Esophagus muscularis mucosa (tissue), 4 donors: Measurements from ENCODE around the gene PTGES. TPM values are rescaled to one million over a fixed set of nuclear protein-coding genes. Genes with fewer than 3 reads are reported as not detected.

Experiments used
- DNase-seq: peaks from one replicate; pipeline ENCODE4 v3.0.0-alpha.2; 2017; ENCODE audit errors: extremely low spot score
- H3K27ac ChIP-seq, 4 donors: fragments of 200-600 bp; sonication (generic); replicated peaks in 1 of 4; 1 replicate in 3 of 4; 2 replicates in 1 of 4; pipeline ENCODE4 v1.5.1; 2016 to 2019; ENCODE audit warnings: mild to moderate bottlenecking in 1 of 4
- H3K27me3 ChIP-seq, 4 donors: fragments of 200-600 bp; sonication (generic); one replicate each; pipeline versions ENCODE4 v1.5.1 to v1.6.0; 2016 to 2019
- H3K36me3 ChIP-seq, 4 donors: fragments of 200-600 bp; sonication (generic); one replicate each; pipeline ENCODE4 v1.5.1; 2016 to 2019
- H3K4me1 ChIP-seq, 4 donors: fragments of 200-600 bp; sonication (generic); one replicate each; pipeline ENCODE4 v1.5.1; 2016 to 2019
- H3K4me3 ChIP-seq, 4 donors: fragments of 200-600 bp; sonication (generic); 1 replicate in 2 of 4; 2 replicates in 2 of 4; pipeline ENCODE4 v1.5.1; 2016 to 2019; ENCODE audit warnings: mild to moderate bottlenecking in 4 of 4, moderate library complexity in 1 of 4
- H3K9me3 ChIP-seq, 4 donors: fragments of 200-600 bp; sonication (generic); 1 replicate in 3 of 4; 2 replicates in 1 of 4; pipeline ENCODE4 v1.5.1; 2016 to 2019
- EP300 ChIP-seq: sonication (generic); formaldehyde crosslinking; IDR thresholded peaks from one replicate; pipeline ENCODE4 v1.6.1; 2017; ENCODE audit warnings: antibody characterized with exemption
- POLR2A ChIP-seq: fragments of 450-650 bp; IDR thresholded peaks from one replicate; pipeline ENCODE4 v1.6.1; 2017; ENCODE audit warnings: antibody characterized with exemption, moderate library complexity, mild to moderate bottlenecking, low read depth
- POLR2AphosphoS5 ChIP-seq, 2 donors: sonication (generic); formaldehyde crosslinking; IDR thresholded peaks; one replicate each; pipeline ENCODE4 v1.6.1; 2017; ENCODE audit warnings: antibody characterized with exemption in 2 of 2
- WGBS: methylation state at CpG from one replicate; pipeline ENCODE4 v1.1.5; 2018; 5-methylcytosine and 5-hydroxymethylcytosine counted together
- intact Hi-C: fragments of 100-400 bp; cut with DNase I; formaldehyde crosslinking; loops from one replicate; pipeline ENCODE4 v1.15.1; 2023
- total RNA-seq, 4 donors: library from RNA; depleted of rRNA; stranded (reverse); fragments of >200 nt; gene quantifications; one replicate each; pipeline versions ENCODE4 v1.1.0 to v1.2.1, GENCODE V29; 2016
- TF ChIP-seq, protein P1 (sequence below), 3 experiments: fragments of 200-600 bp in 2 of 3; fragments of 450-650 bp in 1 of 3; sonication (generic) in 2 of 3; IDR thresholded peaks; one replicate each; pipeline ENCODE4 v1.5.1; 2017 to 2019; ENCODE audit warnings: antibody characterized with exemption in 3 of 3, mild to moderate bottlenecking in 2 of 3, moderate library complexity in 1 of 3

PTGES gene
- total RNA-seq, 4 donors from 2014 or later = 1.7 to 4.6 (median 4.3) TPM

DNA sequence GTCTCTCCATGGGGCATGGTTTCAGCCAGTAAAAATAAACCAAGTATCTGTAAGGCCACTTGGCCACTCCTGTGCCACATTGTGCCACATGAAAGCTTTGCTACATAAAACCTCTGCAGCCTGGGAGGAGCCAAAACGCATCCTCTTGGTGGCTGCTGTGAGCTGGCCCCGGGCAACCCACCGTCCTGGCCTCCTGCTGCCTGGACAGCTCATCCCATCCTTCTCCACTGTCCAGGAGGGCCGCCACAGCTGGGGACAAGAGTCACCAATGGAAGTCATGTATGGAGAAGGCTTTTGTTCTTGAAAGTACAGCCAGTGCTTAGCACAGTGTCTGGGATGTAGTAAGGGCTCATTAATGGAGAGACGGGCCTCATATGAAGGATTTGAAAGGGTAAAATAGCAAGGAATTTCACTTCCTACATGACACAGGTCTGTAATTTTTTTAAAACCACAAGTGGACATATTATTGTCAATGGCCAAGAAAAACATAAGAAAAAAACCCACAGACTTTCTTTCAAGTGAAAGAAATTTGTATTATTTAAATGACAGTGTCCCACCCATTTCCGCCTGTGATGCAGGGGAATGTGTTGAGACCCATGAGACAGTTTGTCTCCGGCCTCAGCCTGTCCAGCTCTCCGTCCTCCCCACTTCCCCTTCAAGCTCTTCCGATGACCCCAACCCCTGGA, 6.6 kb downstream of the PTGES start:
- H3K4me3 ChIP-seq = no peak overlapping the region
- intact Hi-C loops = no loop called here
- DNase-seq = no peak
- WGBS = 76% methylated on average over 9 of the region's 9 CpGs
- no peak overlapping the region for H3K27ac ChIP-seq
- no peaks in the 10 kb centered on the region for H3K36me3 ChIP-seq
- no peaks in the 10 kb centered on the region for H3K4me1 ChIP-seq
- no peaks in the 10 kb centered on the region for H3K9me3 ChIP-seq
- peaks cover 0 to 14% (median 0%) of the 10 kb centered on the region in 4 donors for H3K27me3 ChIP-seq
- TF ChIP-seq POLR2A (no peak), EP300 (no peak), POLR2AphosphoS5 (IDR thresholded peaks at IDR 0.05) (no peak)
- TF ChIP-seq, protein P1, sequence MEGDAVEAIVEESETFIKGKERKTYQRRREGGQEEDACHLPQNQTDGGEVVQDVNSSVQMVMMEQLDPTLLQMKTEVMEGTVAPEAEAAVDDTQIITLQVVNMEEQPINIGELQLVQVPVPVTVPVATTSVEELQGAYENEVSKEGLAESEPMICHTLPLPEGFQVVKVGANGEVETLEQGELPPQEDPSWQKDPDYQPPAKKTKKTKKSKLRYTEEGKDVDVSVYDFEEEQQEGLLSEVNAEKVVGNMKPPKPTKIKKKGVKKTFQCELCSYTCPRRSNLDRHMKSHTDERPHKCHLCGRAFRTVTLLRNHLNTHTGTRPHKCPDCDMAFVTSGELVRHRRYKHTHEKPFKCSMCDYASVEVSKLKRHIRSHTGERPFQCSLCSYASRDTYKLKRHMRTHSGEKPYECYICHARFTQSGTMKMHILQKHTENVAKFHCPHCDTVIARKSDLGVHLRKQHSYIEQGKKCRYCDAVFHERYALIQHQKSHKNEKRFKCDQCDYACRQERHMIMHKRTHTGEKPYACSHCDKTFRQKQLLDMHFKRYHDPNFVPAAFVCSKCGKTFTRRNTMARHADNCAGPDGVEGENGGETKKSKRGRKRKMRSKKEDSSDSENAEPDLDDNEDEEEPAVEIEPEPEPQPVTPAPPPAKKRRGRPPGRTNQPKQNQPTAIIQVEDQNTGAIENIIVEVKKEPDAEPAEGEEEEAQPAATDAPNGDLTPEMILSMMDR (IDR thresholded peaks at IDR 0.05) = no peak

DNA sequence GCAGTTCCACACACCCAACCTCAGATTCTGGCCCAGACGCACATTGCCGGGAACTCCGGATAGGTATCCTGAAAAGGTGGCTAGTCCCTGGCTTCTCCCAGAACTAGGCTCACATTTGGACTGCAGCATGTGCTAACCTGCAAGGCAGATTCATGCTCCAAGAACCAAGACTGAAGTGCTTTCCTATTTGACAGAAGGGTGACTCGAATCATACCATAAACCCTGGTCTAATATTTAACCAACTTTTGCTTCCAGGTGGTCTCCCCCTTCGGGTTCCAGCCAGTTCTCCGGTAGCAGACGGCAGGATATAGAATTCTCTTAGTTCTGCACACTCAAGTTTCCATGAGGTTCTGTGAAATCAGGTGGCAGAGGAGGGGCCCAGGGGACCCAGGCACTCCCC, 7.6 kb downstream of the PTGES start:
- TF ChIP-seq POLR2A (no peak), EP300 (no peak), POLR2AphosphoS5 (IDR thresholded peaks at IDR 0.05) (no peak)
- TF ChIP-seq, protein P1 (IDR thresholded peaks at IDR 0.05) = no peak
- H3K36me3 ChIP-seq = no peaks in the 10 kb centered on the region
- 90% methylated on average over 7 of the region's 7 CpGs for WGBS
- DNase-seq = no peak
- H3K4me3 ChIP-seq = no peak overlapping the region
- intact Hi-C loops = no loop called here
- H3K9me3 ChIP-seq = no peaks in the 10 kb centered on the region
- no peaks in the 10 kb centered on the region for H3K4me1 ChIP-seq
- no peak overlapping the region for H3K27ac ChIP-seq
- H3K27me3 ChIP-seq = peaks cover 0 to 3% (median 0%) of the 10 kb centered on the region in 4 donors

DNA sequence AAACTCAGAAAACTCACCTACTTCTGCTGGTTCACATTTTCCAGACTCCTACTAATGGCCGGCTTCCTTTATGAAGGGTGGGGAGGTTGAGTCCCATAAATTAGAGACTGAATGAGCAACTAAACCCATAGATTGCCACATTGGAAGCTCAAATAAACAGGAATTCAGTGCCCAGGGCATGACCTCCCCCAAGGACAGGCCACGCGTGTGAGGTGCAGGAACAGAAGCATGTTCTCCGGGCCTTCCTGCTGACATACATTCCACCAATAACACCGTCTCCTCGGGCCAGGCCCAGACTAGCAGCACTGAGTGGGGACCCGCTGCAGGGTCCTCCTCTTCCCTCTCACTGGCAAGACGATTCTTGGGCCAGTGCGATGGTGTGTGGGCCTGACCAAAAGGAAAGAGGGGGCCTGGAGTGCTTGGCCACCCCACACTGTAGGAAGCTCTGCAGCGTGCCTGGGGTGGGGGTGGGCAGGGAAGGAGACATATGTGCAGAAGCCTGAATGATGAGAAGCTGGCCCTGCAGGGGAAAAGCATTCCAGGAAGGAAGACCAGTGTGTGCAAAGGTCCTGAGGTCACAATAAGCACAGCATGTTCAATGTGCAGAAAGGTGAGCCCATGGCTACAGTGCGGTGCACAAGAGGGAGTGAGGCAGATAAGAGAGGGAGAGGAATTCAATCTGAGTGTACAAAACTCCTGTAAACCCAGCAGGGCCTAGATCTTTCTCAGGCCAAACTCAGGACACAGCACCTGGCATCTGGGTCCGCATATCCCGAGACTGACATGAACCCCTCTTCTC, 12.0 kb downstream of the PTGES start:
- DNase-seq = no peak
- Histone ChIP-seq H3K4me1 (peaks cover 9 to 15% (median 13%) of the 10 kb centered on the region in 4 donors), H3K27ac (no peak overlapping the region), H3K27me3 (peaks cover 0 to 6% (median 0%) of the 10 kb centered on the region in 4 donors), H3K36me3 (no peaks in the 10 kb centered on the region), H3K9me3 (no peaks in the 10 kb centered on the region), H3K4me3 (no peak overlapping the region)
- intact Hi-C loops = no loop called here
- WGBS = 88% methylated on average over 11 of the region's 13 CpGs
- no peak for TF ChIP-seq EP300
- no peak for TF ChIP-seq POLR2AphosphoS5 (IDR thresholded peaks at IDR 0.05)
- TF ChIP-seq, protein P1 (IDR thresholded peaks at IDR 0.05) = no peak
- no peak for TF ChIP-seq POLR2A

DNA sequence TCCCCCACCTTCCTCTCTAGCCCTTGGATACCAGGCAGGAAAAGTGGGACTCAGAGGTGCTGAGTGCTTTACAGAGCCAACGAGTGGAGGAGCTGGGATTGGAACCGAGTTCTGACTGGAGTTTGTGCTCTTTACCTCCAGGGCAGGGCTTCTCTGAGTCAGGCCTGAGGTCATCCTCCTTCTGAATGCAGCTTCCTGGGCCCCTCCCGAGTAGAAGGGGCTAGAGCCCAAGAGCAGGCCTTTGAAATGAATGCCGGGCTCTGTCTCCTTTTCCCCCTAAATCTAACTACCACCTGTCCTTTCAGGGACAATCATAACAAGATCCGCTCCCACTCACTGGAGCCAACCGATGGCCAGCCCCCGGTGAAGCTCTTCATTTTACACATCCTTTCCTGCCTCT, 12.7 kb downstream of the PTGES start:
- H3K27me3 ChIP-seq = peaks cover 0 to 11% (median 0%) of the 10 kb centered on the region in 4 donors
- H3K4me3 ChIP-seq = no peak overlapping the region
- DNase-seq = no peak
- intact Hi-C loops = no loop called here
- no peak overlapping the region for H3K27ac ChIP-seq
- H3K4me1 ChIP-seq = peaks cover 9 to 15% (median 13%) of the 10 kb centered on the region in 4 donors
- TF ChIP-seq POLR2A (no peak), POLR2AphosphoS5 (IDR thresholded peaks at IDR 0.05) (no peak), EP300 (no peak)
- TF ChIP-seq, protein P1 (IDR thresholded peaks at IDR 0.05) = no peak
- no peaks in the 10 kb centered on the region for H3K9me3 ChIP-seq
- no peaks in the 10 kb centered on the region for H3K36me3 ChIP-seq
- WGBS = 96% methylated on average over 6 of the region's 7 CpGs
